GM15510 (cell line): ENCODE measurements around the gene IMMP2L.

Source experiments
- POLR2A ChIP-seq: IDR thresholded peaks from 3 replicates; pipeline ENCODE4 v1.6.1; 2011; ENCODE audit warnings: borderline replicate concordance; ENCODE audit not compliant: insufficient read length; ENCODE audit errors: extremely low read depth

The IMMP2L gene

GRCh38 chr7:111172564-111173257 is 389.6 kb downstream of the IMMP2L start:
- TF ChIP-seq POLR2A: no peak

GRCh38 chr7:111168182-111168581 is 394.1 kb downstream of the IMMP2L start:
- no peak for TF ChIP-seq POLR2A

GRCh38 chr7:111164442-111164841 is 397.9 kb downstream of the IMMP2L start:
- TF ChIP-seq POLR2A: no peak

GRCh38 chr7:111162692-111163091 is 399.6 kb downstream of the IMMP2L start:
- no peak for TF ChIP-seq POLR2A

- TF ChIP-seq POLR2A: no peak
Measured at GRCh38 chr7:111160297-111160696, 402.0 kb downstream of the IMMP2L start.

GRCh38 chr7:111159426-111159825 is 402.9 kb downstream of the IMMP2L start:
- TF ChIP-seq POLR2A: no peak

- TF ChIP-seq POLR2A: no peak
Measured at GRCh38 chr7:111150709-111151108, 411.6 kb downstream of the IMMP2L start.

- TF ChIP-seq POLR2A: no peak
Measured at GRCh38 chr7:111147708-111148533, 414.4 kb downstream of the IMMP2L start.

- TF ChIP-seq POLR2A: no peak
Measured at GRCh38 chr7:111146136-111146535, 416.2 kb downstream of the IMMP2L start.

GRCh38 chr7:111145472-111145871 is 416.8 kb downstream of the IMMP2L start:
- TF ChIP-seq POLR2A: no peak

- TF ChIP-seq POLR2A: no peak
Measured at GRCh38 chr7:111140091-111140865, 422.0 kb downstream of the IMMP2L start.

GRCh38 chr7:111138586-111138985 is 423.7 kb downstream of the IMMP2L start:
- TF ChIP-seq POLR2A: no peak

GRCh38 chr7:111138193-111138569 is 424.1 kb downstream of the IMMP2L start:
- TF ChIP-seq POLR2A: no peak

GRCh38 chr7:111137296-111138192 is 424.7 kb downstream of the IMMP2L start:
- no peak for TF ChIP-seq POLR2A

- TF ChIP-seq POLR2A: no peak
Measured at GRCh38 chr7:111132833-111133232, 429.5 kb downstream of the IMMP2L start.

- no peak for TF ChIP-seq POLR2A
Measured at GRCh38 chr7:111129435-111129834, 432.9 kb downstream of the IMMP2L start.
